ENCODE measurements around the gene ANKRD11.

ANKRD11 gene

GRCh38 chr16:89316701-89317100 lies 173.7 kb downstream of the ANKRD11 start:
- no peak for TF ChIP-seq CTCF (IDR thresholded peaks at IDR 0.05; ENCODE audit: insufficient read depth, missing control alignments)
- FAIRE-seq = no peak
- DNase-seq (ENCODE audit: insufficient read length, low spot score) = no peak

GRCh38 chr16:89315791-89316581 lies 174.4 kb downstream of the ANKRD11 start:
- FAIRE-seq = no peak
- DNase-seq (ENCODE audit: insufficient read length, low spot score) = no peak
- TF ChIP-seq CTCF (IDR thresholded peaks at IDR 0.05; ENCODE audit: insufficient read depth, missing control alignments) = no peak

GRCh38 chr16:89315271-89315670 lies 175.1 kb downstream of the ANKRD11 start:
- TF ChIP-seq CTCF (IDR thresholded peaks at IDR 0.05; ENCODE audit: insufficient read depth, missing control alignments) = no peak
- DNase-seq (ENCODE audit: insufficient read length, low spot score) (no peak), FAIRE-seq (no peak)

- no peak for FAIRE-seq
- no peak for DNase-seq (ENCODE audit: insufficient read length, low spot score)
- TF ChIP-seq CTCF (IDR thresholded peaks at IDR 0.05; ENCODE audit: insufficient read depth, missing control alignments) = no peak
These were observed 175.5 kb downstream of the ANKRD11 start for GRCh38 chr16:89314854-89315253.

GRCh38 chr16:89314357-89314756 lies 176.0 kb downstream of the ANKRD11 start:
- DNase-seq (ENCODE audit: insufficient read length, low spot score) = no peak
- no peak for FAIRE-seq
- no peak for TF ChIP-seq CTCF (IDR thresholded peaks at IDR 0.05; ENCODE audit: insufficient read depth, missing control alignments)

GRCh38 chr16:89313583-89313982 lies 176.8 kb downstream of the ANKRD11 start:
- no peak for FAIRE-seq
- TF ChIP-seq CTCF (IDR thresholded peaks at IDR 0.05; ENCODE audit: insufficient read depth, missing control alignments) = no peak
- DNase-seq (ENCODE audit: insufficient read length, low spot score) = no peak

GRCh38 chr16:89312598-89313299 lies 177.6 kb downstream of the ANKRD11 start:
- no peak for DNase-seq (ENCODE audit: insufficient read length, low spot score)
- FAIRE-seq = no peak
- no peak for TF ChIP-seq CTCF (IDR thresholded peaks at IDR 0.05; ENCODE audit: insufficient read depth, missing control alignments)

Measured in D721Med (cell line).